GM19324 (cell line): Measurements from ENCODE around the gene TTYH2.

Source experiments
- ATAC-seq: cut with Tn5 transposase; IDR thresholded peaks from one replicate; pipeline ENCODE4 v1.9.1; 2021; ENCODE audit warnings: mild to moderate bottlenecking, moderate library complexity; ENCODE audit not compliant: unreplicated experiment, low FRiP score

The TTYH2 gene

DNA sequence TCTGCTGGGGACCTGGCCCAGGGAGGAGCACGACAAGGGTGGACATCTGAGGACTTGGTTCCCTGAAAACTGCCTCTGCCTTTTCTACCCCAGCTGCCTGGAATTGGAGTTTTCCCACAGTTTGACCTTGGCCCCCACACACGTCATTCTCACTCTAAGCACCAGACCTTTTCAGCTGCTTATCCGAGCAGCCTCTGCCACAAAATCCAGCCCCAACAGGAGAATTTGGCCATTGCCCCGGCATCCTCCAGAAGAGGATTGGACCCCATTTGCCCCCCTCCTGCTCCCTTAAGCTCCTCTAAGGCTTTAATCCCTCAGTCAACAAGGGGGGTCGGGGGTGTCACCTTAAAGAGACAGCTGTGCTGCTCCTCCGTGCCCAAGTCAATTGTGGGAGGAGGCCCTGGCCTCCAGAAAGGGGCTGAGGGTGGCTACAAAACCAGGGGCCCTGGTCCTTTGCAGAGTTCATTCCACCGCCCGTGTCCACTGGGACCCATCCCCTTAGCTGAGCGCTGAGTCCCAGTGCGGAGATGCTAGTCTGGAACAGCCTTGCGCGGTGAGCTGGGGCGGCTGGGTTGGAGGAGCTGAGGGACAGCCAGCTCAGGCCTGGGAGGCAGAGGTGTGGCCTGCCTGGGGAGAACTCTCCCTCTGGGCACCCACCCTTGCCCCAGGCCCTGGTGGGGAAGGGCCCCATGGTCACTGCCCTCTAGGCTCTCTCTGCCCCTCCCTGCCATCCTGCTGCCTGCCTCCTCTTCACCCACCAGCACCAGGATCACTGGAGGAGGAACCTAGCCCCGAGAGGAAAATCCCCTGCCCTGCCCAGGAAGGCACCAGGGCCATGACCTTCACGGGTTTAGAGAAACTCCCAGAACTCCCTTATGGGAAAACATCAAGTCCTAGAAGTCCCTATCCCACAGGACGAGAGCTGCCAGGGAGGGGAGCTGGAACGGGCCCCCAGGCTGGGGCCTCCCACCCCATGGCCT, 18.8 kb downstream of the TTYH2 start:
- ATAC-seq = no peak

DNA sequence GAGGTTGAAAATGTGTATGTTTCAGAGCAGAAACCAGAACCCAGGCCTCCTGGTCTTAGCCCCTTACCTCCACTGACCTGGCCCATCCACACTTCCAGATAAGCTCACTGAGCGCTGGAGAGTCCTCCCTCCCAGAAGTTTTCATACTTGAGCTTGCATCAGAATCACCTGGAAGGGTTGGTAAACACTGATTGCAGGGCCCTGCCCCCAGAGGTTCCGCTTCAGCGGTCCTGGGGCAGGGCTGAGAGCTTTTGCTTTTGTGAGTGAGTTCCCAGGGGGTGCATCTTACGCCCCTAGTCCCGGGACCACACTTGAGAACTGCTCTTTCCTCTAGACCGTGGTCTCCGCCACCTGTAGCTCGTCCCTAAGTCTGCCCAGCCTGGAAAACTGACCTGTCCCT, 20.6 kb downstream of the TTYH2 start:
- no peak for ATAC-seq

DNA sequence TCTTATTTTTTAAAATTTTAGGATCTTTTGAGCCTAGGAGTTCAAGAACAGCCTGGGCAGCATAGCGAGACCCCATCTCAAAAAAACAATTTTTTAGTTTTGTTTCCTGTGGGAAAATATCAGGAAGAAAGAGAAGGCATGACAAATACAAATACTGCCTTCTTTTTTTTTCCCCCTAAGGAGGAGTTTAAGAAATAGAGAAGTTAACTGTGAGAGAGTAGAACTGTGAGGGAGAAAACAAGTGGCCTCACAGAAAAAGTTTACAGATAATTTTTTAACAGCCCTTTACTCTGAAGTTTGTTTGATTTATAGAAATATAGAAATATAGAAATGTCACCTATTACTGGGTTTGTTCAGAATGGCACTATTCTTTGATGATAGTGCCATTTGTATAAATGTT, 21.1 kb downstream of the TTYH2 start:
- ATAC-seq = no peak

DNA sequence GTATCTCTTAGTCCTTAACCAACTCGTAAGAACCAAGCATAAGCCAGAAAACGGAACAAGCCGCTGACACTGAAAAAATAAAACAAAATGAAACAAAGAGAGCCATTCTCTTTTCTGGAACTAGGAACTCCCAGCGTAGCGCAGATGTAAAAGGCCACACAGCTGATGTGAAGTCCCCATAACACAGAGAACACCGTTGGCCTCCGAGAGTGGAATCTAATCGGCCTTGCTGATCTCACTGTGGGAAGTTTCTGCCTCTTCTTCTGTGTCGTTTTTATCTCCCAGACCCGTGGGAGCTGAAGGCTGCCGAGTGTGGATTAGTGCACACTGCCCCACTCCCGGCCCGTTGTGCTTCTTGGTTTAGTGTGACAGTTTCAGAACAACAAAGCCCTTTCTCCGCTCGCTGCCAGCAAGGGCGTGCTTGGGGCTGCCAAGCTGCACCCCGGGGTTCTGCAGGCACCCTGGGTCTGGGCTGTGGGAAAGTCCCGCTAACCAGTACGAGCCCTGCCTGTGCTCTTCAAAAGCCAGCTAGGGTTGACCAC, 21.7 kb downstream of the TTYH2 start:
- ATAC-seq = no peak

GRCh38 chr17:74235911-74236371, 22.6 kb downstream of the TTYH2 start:
- no peak for ATAC-seq

GRCh38 chr17:74237321-74237720, 23.9 kb downstream of the TTYH2 start:
- ATAC-seq = no peak

- ATAC-seq = no peak
Measured at GRCh38 chr17:74239172-74239571, 25.8 kb downstream of the TTYH2 start.

DNA sequence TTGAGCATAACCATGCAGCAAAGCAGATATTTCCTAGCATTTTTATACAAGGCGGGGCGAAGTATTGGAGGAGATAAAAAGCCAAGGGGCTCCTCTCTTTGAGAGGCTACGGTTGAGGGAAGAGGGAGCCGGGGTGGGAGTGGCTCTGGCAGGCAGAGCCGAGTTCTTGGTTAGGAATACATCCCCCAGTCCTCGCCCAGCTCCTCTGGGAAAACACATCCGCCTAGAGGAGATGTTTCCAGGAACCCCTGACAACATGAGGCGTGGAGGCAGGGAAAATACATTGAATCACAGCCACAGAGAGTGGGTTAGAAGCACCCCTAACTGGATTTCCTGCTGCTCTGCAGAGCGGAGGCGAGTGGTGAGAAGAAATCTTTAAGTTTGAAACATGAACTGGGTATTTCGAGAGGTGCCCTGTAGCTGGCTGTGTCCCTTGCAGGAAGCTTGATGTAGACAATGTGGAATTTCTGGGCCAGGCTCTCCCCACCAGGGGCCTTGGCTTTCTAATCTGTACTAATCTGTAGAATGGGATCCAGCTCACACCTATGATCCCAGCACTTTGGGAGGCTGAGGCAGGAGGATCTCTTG, 27.3 kb downstream of the TTYH2 start:
- no peak for ATAC-seq

GRCh38 chr17:74241431-74241830, 28.1 kb downstream of the TTYH2 start:
- ATAC-seq = no peak

GRCh38 chr17:74241847-74242246, 28.5 kb downstream of the TTYH2 start:
- ATAC-seq = no peak

DNA sequence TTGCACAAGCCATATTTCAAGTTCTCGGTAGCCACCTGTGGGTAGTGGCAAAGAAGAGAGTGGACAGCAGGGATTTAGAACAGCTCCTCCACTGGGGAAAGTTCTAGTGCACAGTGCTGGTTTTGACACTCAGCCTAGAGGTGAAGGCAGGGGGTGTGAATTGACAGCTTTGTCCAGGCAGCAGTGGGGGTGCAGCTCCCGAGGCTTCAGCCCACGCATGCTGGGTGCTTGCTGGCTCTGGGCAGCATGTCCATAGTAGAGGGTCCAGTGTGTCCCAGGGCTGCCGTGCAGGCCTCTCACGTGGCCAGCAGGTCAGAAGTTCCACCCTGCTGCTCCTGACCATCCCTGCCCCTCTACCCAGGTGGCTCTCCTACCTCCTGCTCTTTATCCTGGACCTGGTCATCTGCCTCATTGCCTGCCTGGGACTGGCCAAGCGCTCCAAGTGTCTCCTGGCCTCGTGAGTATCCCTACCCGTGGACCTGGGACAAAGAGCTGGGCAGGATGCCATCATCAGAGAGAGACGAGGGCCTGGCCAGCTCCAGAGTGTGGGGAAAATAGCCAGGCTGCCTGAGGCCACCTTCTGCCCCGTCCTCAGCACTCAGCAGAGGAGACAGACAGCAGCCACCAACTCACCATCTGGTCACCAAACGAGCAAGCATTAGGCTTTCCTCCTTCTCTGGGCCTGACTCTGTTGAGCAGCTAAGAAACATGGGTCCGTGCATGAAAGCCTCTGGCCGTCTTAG, 29.8 kb downstream of the TTYH2 start:
- ATAC-seq = no peak

- ATAC-seq = no peak
Measured at GRCh38 chr17:74244128-74244527, 30.8 kb downstream of the TTYH2 start.

- no peak for ATAC-seq
Measured at GRCh38 chr17:74244548-74244947, 31.2 kb downstream of the TTYH2 start.

- no peak for ATAC-seq
Measured at GRCh38 chr17:74245145-74245831, 31.9 kb downstream of the TTYH2 start.

GRCh38 chr17:74245871-74246270, 32.5 kb downstream of the TTYH2 start:
- ATAC-seq = no peak

DNA sequence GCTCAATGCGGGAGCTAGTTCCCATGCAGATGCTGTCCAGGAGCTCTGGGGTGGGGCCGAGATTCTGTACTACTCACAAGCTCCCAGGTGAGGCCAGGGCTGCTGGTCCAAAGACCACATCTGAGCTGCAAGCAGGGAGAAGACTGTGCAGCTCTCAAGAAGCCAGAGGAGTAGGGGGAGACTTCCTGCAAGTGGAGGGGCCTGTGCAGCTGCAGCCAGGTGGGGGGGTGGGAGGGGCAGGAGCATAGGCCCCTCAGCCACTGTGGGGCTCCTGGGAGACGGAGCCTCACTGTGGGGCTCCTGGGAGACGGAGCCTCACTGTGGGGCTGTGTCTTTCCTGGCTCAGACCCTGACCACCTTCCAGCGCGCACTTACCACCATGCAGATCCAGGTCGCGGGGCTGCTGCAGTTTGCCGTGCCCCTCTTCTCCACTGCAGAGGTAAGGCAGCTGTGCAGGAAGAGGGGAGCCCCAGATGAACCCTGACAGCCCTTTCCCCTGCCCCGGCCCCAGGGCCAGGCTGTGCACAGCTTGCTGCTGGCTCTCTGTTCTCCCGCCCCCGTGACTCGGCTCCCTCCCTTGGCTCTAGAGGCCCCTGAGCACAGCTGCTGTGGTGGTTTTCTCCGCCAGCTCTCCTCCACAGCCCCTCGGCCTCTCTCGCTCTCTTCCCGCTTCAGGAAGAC, 36.4 kb downstream of the TTYH2 start:
- no peak for ATAC-seq

DNA sequence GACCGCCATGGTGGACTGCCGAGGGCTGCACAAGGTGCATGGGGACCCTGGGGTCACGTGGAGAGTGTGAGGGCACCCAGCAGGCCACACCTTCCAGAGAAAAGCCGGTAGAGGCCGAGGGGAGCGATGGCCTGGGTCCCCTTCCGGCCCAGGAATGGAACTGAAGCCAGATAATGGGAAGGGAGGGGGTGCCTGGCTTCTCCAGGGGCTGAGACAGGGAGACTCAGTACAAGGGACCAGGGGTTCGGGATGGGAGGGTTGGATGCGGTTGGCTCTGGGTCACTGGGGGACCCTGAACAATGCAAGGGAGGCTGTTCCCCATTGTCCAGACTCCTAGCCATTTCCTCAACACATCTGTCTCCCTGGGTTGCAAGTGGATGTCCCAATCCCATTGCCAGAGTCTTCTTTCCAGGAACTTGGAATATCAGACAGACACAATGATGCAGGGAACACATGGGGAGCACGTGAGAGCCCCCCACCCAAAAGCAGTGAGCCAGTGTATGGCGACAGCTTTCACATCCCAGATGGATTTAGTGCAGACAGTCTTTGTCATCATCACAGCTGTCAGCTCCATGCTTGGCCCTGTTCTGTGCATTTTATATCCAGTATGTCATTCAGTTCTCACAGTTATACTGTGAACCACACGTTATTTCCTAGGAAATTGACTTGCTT, 37.1 kb downstream of the TTYH2 start:
- no peak for ATAC-seq

DNA sequence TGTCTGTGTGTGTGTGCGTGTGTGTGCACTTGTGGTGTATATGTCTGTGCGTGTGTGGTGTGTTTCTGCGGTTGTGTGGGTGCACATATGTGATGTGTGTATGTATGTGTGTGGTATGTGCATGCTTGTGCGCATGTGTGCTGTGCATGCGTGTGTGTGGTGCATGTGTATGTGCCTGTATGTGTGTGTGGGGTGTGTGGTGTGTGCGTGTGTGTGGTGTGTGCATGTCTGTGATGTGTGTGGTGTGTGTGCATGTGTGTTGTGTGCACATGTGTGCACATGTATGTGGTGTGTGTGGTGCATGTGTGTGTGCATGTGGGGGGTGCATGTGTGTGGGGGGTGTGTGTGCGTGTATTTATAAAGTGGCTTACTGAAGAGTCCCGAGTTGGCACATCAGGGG, 37.7 kb downstream of the TTYH2 start:
- ATAC-seq = no peak

DNA sequence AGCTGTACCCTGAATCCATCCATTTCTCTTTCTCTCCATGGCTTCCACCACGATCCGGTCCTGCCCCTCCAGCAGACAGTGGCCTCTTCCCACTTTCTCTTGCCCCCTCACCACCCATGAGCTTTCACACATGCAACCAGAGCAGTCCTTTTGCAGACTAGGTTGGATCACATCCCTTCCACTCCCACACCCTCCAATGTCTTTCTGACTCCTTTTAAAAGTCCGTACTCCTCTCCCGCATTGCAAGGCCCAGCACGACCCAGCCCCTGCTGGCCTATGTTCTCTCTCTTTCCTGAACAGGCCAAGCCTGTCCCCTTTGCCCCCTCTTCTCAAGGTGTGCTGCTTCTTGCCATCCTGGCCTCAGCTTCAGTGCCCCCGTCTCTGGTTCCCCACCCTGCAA, 38.2 kb downstream of the TTYH2 start:
- ATAC-seq = no peak
